Loucy (cell line): ENCODE results near the gene RPRD2.

ENCODE experiments used
- CTCF ChIP-seq: fragments of 200-600 bp; sonication (generic); conservative IDR thresholded peaks from 2 replicates; pipeline ENCODE4 v1.5.1; 2014; ENCODE audit warnings: mild to moderate bottlenecking, antibody characterized with exemption, low read length
- EZH2phosphoT487 ChIP-seq: fragments of 200-600 bp; IDR thresholded peaks from 2 replicates; pipeline ENCODE4 v1.6.1; 2018; ENCODE audit warnings: antibody characterized with exemption, mild to moderate bottlenecking, moderate library complexity, borderline replicate concordance

- TF ChIP-seq EZH2phosphoT487 = no peak
- TF ChIP-seq CTCF = no peak
These were observed 112.8 kb downstream of the RPRD2 start for GRCh38 chr1:150476754-150477153.
